ENCODE data around the gene TUBA1A.
A peak's percentile ranks its signal among the peaks of the same experiment; 100 is the strongest.
"Not testable (repeated sequence)": the region's sequence is repeated elsewhere in the genome, so short reads cannot be mapped to it uniquely, and the experiment has no call there.

TUBA1A gene

GRCh38 chr12:49200919-49201594 lies 12.2 kb upstream of the TUBA1A start:
- peak; percentile 47 for DNase-seq (ENCODE audit: low spot score)

GRCh38 chr12:49198431-49199155 lies 9.7 kb upstream of the TUBA1A start:
- no peak for DNase-seq (ENCODE audit: low spot score)

- no peak for DNase-seq (ENCODE audit: low spot score)
These were observed 8.4 kb upstream of the TUBA1A start for GRCh38 chr12:49197256-49197655.

- no peak for DNase-seq (ENCODE audit: low spot score)
These were observed 6.9 kb upstream of the TUBA1A start for GRCh38 chr12:49195736-49196135.

GRCh38 chr12:49193746-49194145 lies 4.9 kb upstream of the TUBA1A start:
- DNase-seq (ENCODE audit: low spot score): not testable (repeated sequence)

- not testable (repeated sequence) for DNase-seq (ENCODE audit: low spot score)
These were observed 2.6 kb upstream of the TUBA1A start for GRCh38 chr12:49191498-49191897.

GRCh38 chr12:49190974-49191373 lies 2.1 kb upstream of the TUBA1A start:
- DNase-seq (ENCODE audit: low spot score): no peak

GRCh38 chr12:49189731-49190716 lies 1.1 kb upstream of the TUBA1A start:
- DNase-seq (ENCODE audit: low spot score): no peak

GRCh38 chr12:49188201-49188915 lies 522 bp downstream of the TUBA1A start:
- DNase-seq (ENCODE audit: low spot score): peak; percentile 68

GRCh38 chr12:49187184-49187583 lies 1.7 kb downstream of the TUBA1A start:
- DNase-seq (ENCODE audit: low spot score): no peak

GRCh38 chr12:49186307-49186706 lies 2.6 kb downstream of the TUBA1A start:
- DNase-seq (ENCODE audit: low spot score): not testable (repeated sequence)

- not testable (repeated sequence) for DNase-seq (ENCODE audit: low spot score)
These were observed 4.2 kb downstream of the TUBA1A start for GRCh38 chr12:49184697-49185096.

- DNase-seq (ENCODE audit: low spot score): not testable (repeated sequence)
These were observed 5.5 kb downstream of the TUBA1A start for GRCh38 chr12:49183214-49183950.

GRCh38 chr12:49174218-49174617 lies 14.7 kb downstream of the TUBA1A start:
- DNase-seq (ENCODE audit: low spot score): no peak

GRCh38 chr12:49170924-49171323 lies 18.0 kb downstream of the TUBA1A start:
- DNase-seq (ENCODE audit: low spot score): no peak

- no peak for DNase-seq (ENCODE audit: low spot score)
These were observed 23.8 kb downstream of the TUBA1A start for GRCh38 chr12:49165114-49165513.

- not testable (repeated sequence) for DNase-seq (ENCODE audit: low spot score)
These were observed 27.0 kb downstream of the TUBA1A start for GRCh38 chr12:49161901-49162300.

- DNase-seq (ENCODE audit: low spot score): no peak
These were observed 27.6 kb downstream of the TUBA1A start for GRCh38 chr12:49161092-49161795.

- DNase-seq (ENCODE audit: low spot score): no peak
These were observed 28.5 kb downstream of the TUBA1A start for GRCh38 chr12:49160399-49160798.

- DNase-seq (ENCODE audit: low spot score): no peak
These were observed 34.7 kb downstream of the TUBA1A start for GRCh38 chr12:49154221-49154620.
